Endothelial cell of hepatic sinusoid (primary cell): ENCODE results near the gene KCNS3.
"Not testable (repeated sequence)": the region's sequence is repeated elsewhere in the genome, so short reads cannot be mapped to it uniquely, and the experiment has no call there.

Source experiments
- in situ Hi-C: cut with HindIII; loops from 2 replicates; pipeline ENCODE4 v1.10.0; 2017; ENCODE audit warnings: low sequenced_read_pairs

The KCNS3 gene

DNA sequence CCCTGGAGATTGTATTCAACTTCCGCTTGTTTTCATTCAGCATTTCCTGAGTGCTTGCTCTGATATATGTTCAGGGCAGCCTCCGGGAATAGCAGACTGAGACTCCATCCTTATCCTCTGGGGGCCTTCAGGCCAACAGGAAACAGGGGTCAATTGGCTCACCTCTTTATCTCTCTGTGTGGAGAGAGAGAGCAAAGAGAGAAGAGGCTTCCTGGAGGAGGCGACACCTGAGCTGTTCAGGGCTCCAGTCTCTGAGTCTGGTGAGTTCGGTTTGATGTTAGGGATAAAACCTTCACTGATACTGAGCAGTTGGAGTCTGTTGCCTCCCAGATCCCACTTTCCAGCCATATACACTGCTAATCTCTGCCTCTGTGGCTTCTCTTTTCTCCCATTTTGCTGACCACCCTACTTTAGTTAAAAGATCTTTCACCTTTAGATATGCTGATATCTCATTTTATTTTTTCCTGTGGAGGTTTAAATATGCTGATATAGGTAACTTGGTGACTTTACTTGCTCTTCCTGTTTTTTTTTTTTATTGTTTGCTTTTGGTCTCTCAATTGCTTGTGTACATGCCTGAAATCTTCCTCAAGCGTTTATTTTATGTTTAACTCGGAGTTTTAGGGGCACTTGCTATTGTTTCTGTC lies 56.9 kb downstream of the KCNS3 start:
- in situ Hi-C loops = loop anchor here (5.0 kb wide), 1 partner anchor 58 kb away; the partner anchor contains the start of gene KCNS3

DNA sequence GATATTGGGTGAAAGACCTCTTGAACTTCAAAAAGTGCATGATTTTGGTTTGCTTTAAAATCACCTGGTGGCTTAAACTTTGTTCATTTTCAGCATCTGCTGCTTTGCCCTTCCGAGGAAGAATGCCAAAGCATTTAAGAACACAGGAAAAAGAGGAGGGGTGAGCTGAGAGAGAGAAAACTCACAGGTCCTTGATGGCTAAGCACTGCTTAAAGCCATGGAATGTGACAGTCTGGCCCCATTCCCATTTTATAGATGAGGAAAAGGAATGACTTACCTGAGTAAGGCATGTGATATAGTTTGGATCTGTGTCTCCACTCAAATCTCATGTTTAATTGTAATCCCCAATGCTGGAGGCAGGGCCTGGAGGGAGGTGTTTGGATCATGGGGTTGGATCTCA lies 58.1 kb downstream of the KCNS3 start:
- in situ Hi-C loops = loop anchor here (5.0 kb wide), 1 partner anchor 59 kb away; the partner anchor contains the start of gene KCNS3

DNA sequence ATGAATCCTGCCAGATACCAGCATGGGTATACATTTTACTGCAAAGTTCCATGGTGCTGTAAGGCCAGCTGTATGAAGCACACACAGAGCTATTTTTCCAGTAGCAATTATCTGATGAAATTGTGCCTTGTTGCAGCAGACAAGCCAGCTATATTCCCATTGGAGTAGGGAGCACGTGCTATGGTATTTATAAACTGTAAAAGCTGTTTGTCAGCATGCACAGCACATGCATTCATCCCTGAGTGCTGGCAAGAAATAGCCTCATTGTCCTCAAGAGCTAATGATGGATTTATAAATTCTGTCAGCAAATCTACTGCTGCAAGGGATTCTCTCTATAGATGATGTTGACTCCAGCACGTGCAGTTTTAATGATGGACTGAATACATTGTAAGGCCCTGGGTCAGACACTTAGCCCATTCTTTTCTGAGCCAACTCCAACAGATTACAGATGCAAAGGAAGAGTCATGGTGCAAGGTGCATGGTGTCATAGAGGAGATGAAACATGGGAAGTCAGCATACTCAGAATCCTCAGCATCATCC lies 61.7 kb downstream of the KCNS3 start:
- in situ Hi-C loops = no loop called here

DNA sequence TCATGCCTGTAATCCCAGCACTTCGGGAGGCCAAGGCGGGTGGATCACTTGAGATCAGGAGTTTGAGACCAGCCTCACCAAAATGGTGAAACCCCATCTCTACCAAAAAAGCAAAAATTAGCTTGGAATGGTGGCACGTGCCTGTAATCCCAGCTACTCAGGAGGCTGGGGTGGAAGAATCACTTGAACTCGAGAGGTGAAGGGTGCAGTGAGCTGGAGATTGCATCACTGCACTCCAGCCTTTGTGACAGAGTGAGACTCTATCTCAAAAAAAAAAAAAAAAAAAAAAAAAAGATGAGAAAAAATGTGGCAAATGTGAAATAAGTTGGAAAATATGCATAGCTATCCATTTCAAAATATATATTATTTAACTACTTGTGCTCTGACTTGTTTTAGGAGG lies 65.0 kb downstream of the KCNS3 start:
- in situ Hi-C loops = no loop called here

DNA sequence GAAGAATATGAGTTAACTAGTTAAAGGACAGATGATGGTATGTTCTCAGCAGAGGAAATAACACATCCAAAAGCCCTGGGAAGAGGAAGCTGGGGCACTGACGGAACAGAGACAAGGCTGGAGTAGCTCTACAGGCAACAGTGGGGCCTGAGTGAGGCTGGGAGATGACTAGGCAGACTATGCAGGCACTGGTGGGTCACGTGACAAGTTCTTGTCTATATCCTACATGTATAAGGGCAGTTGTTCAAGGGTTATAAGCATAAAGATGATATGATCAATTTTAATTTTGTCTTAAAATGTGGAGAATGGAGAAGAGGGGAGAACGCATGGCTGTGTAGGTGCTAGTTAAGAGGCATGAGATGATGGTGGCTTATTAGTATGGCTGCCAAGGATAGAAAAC lies 68.6 kb downstream of the KCNS3 start:
- in situ Hi-C loops = no loop called here

DNA sequence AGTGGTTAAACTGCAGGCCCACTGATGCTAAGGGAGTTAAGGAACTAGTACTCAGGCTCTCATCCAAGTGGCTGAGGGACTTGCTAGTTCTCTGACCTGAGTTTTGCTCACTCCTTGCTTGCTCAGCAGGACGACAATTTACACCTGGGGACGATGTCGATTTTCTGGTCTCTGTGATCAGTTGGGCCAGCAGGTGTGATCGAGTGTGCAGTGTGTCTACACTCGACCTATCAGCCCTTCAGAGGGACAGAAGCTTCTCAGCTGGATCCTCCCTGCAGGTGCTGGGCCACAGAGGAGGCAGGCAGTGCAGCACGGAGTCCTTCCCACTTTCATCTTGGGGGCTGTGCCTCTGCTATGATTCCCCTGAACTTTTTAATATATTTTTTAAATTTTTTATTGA lies 71.5 kb downstream of the KCNS3 start:
- in situ Hi-C loops = no loop called here

DNA sequence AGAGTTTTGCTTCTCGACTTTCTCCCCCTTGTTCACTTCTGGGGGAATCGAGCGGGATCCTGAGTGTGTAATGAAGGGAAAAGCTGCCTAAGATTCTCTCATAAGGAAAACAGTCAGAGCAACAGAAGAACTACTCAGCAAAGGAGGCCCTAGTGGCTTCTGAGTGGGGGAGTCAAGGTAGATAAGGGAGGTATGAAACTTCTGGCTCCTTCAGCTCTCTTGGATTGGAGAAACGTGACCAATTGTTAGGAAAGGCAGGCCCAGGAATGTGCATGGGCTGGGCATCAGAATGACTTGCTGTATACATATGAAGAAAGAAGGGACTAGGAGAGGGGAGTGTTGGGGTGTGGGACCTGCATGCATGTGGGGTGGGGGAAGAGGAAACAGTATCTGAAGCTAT lies 73.1 kb downstream of the KCNS3 start:
- in situ Hi-C loops = no loop called here

DNA sequence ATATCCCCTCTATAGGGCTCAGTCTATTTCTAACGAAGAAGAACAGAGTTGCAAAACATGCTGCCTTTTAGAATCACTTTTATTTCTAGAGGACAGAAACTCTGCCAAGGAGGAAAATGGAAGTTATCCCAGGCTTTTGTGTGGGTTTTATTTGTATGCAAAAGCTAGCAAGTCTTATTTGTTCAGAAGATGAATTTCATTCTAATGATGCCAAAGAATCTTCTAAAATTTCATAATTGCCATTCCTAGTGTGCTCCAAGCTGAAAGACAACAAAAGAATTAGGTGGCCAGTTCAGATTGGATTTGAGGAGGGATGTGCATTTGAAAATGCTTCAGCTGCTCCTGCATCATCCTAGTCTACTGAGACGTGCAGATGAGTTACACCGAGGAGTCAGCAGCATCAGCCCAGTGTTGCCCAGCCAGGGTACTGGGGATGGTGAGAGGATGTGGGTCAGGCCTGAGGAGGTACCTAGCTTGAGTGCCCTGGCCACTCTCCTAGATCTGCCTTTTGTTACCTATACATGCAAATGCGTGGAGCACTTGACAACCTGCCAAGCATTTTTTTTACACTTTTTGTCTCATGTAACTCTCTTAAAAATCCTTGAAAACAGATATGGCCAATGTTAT lies 80.1 kb downstream of the KCNS3 start:
- in situ Hi-C loops = no loop called here

DNA sequence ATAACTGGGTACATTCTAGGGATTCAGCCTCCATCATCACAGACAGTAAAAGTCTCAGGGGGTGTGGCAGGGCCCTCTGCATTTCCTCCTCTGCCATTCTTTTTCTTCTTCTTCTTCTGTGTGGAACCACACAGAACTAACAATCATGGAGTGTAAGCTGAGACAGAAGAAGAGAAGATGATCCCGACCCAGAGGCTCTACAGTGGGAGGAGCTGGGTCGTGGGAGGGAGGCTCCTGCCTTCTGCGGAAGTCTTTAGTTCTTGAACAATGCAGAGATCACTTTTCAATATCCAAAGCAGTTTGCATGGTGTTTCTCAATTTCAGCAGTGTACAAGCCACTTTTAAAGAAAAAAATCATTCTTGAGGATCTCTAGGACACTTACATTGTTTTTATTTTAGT lies 80.9 kb downstream of the KCNS3 start:
- in situ Hi-C loops = no loop called here

DNA sequence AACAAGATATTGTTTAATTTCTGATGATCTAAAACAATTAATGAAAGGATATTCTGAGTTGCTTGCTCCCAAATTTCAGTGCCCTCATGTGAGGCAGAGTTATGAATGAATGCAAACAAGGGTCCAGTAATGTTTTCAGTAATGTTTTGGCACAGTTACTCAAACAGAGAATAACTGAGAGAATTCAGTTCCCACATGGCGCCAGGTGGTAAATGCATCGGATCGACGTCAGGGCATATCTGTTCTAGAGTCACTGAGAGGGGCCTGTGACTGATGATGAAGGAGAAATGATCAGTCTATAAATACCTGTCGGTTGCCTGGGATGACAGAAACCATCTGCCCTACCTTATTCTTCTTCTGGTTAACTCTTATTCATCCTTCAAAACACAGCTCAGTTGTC lies 81.4 kb downstream of the KCNS3 start:
- in situ Hi-C loops = no loop called here

DNA sequence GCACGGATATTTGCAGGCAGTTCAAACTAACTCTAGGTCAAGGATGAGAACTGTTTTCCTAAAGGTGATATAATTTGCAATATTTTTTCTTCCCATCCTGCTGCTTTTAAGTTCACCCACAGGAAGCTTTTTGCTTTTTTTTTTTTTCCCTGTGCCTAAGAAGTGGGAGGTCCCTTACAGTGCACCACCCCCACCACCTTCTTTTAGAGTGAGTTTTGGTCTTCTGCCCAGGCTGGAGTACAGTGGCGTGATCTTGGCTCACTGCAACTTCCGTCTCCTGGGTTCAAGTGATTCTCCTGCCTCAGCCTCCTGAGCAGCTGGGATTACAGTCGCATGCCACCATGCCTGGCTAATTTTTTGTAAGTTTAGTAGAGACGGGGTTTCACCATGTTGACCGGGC lies 82.5 kb downstream of the KCNS3 start:
- in situ Hi-C loops = no loop called here

DNA sequence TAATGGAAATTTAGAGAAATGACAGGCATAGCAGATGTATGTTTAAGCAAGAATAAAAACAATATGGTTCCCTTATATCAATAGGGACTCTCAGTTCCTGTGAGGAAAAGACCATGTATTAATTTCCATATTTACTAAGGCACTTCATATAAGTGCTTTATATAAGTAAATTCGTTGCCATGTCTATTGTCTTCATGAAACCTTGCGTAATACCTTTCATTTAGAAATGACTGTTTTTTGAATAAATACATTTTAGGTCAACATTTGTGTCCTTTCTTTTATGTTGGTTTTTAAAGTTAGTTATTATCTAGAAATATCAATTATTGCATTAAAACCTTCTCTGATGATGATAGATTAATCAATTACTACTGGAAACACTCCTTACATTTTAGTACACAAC lies 83.3 kb downstream of the KCNS3 start:
- in situ Hi-C loops = no loop called here

DNA sequence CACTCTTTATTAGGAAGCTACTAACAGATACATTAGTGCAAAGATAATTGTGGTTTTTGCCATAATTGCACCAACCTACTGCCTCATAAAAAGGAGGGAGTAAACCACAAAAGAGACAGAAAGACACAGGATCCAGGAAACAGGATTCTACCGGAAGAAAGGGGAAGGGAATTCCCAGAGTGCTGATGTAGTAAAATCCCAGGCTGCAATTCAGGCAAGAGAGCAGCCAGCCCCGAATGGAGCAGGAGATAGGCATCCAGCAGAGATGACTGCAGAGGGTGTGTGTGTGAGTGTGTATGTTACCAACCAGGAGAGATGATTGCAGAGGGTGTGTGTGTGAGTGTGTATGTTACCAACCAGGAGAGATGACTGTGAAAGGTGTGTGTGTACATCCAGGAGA lies 84.4 kb downstream of the KCNS3 start:
- in situ Hi-C loops = no loop called here

DNA sequence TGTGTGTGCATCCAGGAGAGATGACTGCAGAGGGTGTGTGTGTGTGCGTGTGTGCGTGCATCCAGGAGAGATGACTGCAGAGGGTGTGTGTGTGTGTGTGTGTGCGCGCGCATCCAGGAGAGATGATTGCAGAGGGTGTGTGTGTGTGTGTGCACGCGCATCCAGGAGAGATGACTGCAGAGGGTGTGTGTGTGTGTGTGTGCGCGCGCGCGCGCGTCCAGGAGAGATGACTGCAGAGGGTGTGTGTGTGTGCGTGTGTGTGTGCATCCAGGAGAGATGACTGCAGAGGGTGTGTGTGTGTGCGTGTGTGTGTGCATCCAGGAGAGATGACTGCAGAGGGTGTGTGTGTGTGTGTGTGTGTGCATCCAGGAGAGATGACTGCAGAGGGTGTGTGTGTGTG lies 85.1 kb downstream of the KCNS3 start:
- in situ Hi-C loops = not testable (repeated sequence)

DNA sequence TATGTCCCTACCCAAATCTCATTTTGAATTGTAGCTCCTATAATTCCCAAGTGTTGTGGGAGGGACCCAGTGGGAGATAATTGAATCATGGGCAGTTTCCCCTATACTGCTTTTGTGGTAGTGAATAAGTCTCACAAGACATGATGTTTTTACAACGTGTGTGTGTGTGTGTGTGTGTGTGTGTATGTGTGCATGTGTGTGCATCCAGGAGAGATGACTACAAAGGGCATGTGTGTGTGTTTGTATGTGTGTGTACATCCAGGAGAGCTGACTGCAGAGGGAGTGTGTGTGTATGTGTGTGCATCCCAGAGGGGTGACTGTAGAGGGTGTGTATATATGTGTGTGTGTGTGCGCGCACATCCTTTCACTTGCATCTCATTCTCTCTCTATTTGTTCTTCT lies 86.7 kb downstream of the KCNS3 start:
- in situ Hi-C loops = no loop called here

DNA sequence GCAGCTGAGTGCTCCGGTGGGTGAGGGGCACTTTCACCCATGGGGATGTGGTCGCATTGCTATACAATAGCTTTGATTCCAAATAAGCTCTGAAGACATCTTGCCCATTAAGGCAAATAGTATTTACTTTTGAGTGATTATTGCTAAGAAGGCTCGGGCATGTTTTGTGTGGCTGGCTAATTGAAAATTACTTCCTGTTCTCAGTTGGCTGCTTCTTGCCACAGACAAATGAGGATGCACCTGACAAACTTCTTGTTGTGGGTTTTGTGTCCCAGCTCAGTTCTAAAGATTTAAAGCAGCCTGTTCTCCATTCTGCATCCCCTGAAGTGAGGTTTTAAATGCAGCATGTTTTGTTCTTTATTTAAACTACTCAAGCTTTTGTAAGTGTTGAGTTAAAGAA lies 88.3 kb downstream of the KCNS3 start:
- in situ Hi-C loops = no loop called here

DNA sequence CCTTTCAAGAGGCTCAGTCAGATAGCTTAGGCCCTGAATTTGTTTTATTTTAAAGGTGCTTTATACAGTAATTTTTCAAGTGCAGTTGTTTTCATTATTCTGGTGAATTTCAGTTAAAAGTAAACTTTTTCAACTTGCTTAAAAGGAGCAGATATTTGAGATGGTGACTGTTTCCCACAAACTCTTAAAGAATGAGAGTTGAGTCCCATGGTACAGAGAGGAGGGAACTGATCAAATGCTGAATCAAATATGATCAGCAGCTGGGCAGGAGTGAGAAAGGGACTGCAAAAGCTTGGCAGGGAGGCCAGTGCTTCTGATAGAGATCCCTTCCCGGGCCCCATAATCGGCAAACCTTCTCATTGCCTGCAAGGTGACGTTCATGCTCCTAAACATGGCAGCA lies 91.2 kb downstream of the KCNS3 start:
- in situ Hi-C loops = loop anchor here (10.0 kb wide), 1 partner anchor 405 kb away; no protein-coding TSS in a partner anchor

DNA sequence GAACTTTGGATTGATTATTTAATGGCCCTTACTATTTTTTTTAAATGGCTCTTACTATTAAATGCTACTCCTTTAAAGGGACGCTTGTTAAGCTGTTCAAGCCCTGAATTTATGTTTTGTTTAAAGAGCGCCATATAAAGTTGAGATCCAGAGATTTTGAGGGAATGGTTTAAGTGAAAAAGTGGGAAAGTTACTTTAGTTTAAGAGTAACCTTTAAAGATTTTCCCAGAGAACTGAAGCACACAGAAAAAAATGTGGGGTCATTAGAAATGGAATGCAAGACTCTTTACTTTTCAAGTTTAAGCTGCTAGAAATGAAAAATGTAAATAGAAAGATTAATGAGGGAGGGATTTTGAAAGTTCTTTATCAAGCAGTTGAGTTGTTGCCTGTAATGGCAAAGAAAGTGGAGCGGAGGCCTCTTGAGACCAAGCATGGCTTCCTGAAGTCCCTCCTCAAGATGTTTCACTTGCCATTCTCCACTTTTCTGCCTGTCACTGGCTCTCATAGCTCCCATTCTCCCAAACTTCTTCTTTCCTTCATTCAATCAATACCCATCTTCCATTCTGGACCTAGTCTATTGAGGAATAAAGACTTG lies 93.2 kb downstream of the KCNS3 start:
- in situ Hi-C loops = loop anchor here (10.0 kb wide), 1 partner anchor 403 kb away; no protein-coding TSS in a partner anchor

DNA sequence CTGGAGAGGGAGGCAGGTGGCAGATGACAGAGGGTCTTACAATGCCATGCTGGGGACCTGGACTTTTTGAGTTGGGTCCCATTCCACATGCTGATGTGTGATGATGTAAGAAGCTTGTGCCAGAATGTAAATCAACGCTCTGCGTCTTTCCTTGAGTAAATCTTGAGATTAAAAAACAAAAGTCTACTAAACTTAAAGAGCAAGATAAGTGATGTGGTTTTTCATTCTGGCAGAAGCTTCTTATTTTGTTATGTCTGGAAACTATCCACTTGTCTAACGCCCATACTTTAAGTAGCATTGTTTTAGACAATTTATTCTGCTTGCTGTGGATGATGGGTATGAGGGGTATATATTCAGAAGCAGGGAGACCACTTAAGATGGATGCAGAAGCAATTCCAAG lies 94.5 kb downstream of the KCNS3 start:
- in situ Hi-C loops = loop anchor here (10.0 kb wide), 1 partner anchor 402 kb away; no protein-coding TSS in a partner anchor

DNA sequence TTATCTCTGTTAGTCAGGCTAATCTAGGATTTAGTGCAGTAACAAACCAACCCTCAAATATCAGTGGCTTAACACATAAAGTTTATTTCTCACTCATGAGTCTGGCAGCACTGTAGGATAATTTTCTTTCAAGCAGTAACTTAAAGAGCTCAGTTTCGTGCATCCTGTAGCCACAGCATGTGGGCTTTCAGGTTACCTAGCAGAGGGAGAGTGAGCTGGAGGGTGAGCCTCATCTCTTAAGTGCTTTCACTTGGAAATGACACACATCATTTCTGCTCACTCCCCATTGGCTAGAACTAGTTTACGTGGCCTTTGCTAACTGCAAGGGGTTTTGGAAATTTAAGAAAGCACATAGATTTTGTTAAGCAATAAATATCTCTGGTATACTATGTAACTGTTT lies 96.9 kb downstream of the KCNS3 start:
- in situ Hi-C loops = loop anchor here (10.0 kb wide), 1 partner anchor 399 kb away; no protein-coding TSS in a partner anchor

DNA sequence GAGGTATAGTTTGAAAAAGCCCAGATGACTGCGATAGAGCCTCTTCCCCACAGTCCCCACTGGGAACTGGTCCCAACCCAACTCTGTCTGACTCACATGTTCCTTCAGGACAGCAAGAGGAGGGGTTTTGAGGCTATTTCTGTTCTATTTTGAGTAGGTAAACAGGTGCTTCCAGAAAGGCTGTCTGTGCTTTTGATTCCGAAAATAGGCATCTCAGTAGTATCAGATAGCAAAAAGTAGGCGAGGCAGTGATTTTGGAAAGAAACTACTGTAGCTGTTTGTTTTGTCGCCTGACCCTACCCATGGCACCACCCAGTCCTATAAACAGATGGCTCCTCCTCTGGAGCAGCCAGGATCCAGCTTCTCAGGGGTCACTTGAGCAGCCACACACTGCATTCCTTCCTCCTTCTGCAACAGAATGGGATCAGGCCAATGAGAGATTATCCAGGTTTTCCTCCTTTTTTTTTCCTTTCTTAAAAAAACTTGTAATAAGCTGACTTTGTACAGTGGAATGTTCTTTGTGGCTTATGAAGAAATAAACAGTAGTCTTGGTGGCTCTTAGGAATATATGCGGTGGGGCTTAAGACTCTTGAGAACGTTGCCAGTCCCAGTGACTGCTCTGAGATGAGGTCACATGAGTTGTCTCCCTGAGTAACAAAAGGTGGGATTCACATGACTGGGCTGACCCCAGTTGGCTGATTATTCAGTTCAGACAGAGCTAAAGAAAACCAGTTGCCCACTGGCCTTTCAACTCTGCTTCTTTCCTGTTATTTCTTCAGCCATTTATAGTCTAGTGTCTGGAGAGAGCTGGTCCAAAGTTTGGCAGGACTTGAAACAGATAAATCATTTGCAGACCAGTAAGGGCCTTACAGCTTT lies 98.6 kb downstream of the KCNS3 start:
- in situ Hi-C loops = loop anchor here (10.0 kb wide), 1 partner anchor 398 kb away; no protein-coding TSS in a partner anchor
